GDM1 (cell line): ENCODE results near the gene S100A13.
"Not testable (repeated sequence)": the region's sequence is repeated elsewhere in the genome, so short reads cannot be mapped to it uniquely, and the experiment has no call there.

Source experiments
- DNase-seq: peaks from one replicate; lab custom pipeline; 2025; lab: John Stamatoyannopoulos, UW

S100A13 gene

GRCh38 chr1:153648000-153648643, 20.8 kb upstream of the S100A13 start:
- no peak for DNase-seq

- DNase-seq: no peak
Observed at GRCh38 chr1:153647346-153647714, 20.0 kb upstream of the S100A13 start.

- no peak for DNase-seq
Observed at GRCh38 chr1:153646672-153647345, 19.5 kb upstream of the S100A13 start.

- DNase-seq: no peak
Observed at GRCh38 chr1:153643816-153644215, 16.5 kb upstream of the S100A13 start.

- no peak for DNase-seq
Observed at GRCh38 chr1:153643100-153643499, 15.8 kb upstream of the S100A13 start.

GRCh38 chr1:153642161-153642560, 14.9 kb upstream of the S100A13 start:
- no peak for DNase-seq

GRCh38 chr1:153640861-153641260, 13.6 kb upstream of the S100A13 start:
- DNase-seq: no peak

GRCh38 chr1:153640213-153640612, 12.9 kb upstream of the S100A13 start:
- DNase-seq: not testable (repeated sequence)

- DNase-seq: no peak
Observed at GRCh38 chr1:153639280-153639679, 12.0 kb upstream of the S100A13 start.

- DNase-seq: no peak
Observed at GRCh38 chr1:153638261-153638660, 11.0 kb upstream of the S100A13 start.

- no peak for DNase-seq
Observed at GRCh38 chr1:153636312-153636711, 9.0 kb upstream of the S100A13 start.

GRCh38 chr1:153635872-153636271, 8.6 kb upstream of the S100A13 start:
- DNase-seq: no peak

GRCh38 chr1:153633754-153634665, 6.7 kb upstream of the S100A13 start, which contains the start of gene CHTOP:
Gene CHTOP (plus strand): TSS chr1:153634066. CDS start chr1:153636589, 2,523 bp downstream.
- DNase-seq: peak; percentile 95

- DNase-seq: no peak
Observed at GRCh38 chr1:153633161-153633753, 6.0 kb upstream of the S100A13 start.

- DNase-seq: no peak
Observed at GRCh38 chr1:153631047-153632022, 4.0 kb upstream of the S100A13 start.

- no peak for DNase-seq
Observed at GRCh38 chr1:153630384-153630783, 3.1 kb upstream of the S100A13 start.

GRCh38 chr1:153629971-153630370, 2.7 kb upstream of the S100A13 start:
- DNase-seq: no peak

GRCh38 chr1:153629343-153629665, 2.0 kb upstream of the S100A13 start:
- DNase-seq: no peak

GRCh38 chr1:153628638-153629342, 1.5 kb upstream of the S100A13 start:
- DNase-seq: no peak
